HG02763 (cell line): Measurements from ENCODE around the gene KIAA0513.
"Not testable (repeated sequence)": the region's sequence is repeated elsewhere in the genome, so short reads cannot be mapped to it uniquely, and the experiment has no call there.

Experiments used
- ATAC-seq: cut with Tn5 transposase; IDR thresholded peaks from one replicate; pipeline ENCODE4 v1.9.1; 2021; ENCODE audit warnings: mild to moderate bottlenecking, moderate library complexity; ENCODE audit not compliant: unreplicated experiment

The KIAA0513 gene

GRCh38 chr16:85028685-85029407 lies 1.3 kb downstream of the KIAA0513 start:
- ATAC-seq = no peak

GRCh38 chr16:85029408-85029784 lies 1.8 kb downstream of the KIAA0513 start:
- ATAC-seq = no peak

- no peak for ATAC-seq
These were observed 2.4 kb downstream of the KIAA0513 start for GRCh38 chr16:85029981-85030401.

GRCh38 chr16:85031451-85031850 lies 3.9 kb downstream of the KIAA0513 start:
- no peak for ATAC-seq

- ATAC-seq = not testable (repeated sequence)
These were observed 4.6 kb downstream of the KIAA0513 start for GRCh38 chr16:85032187-85032586.

- ATAC-seq = no peak
These were observed 5.6 kb downstream of the KIAA0513 start for GRCh38 chr16:85033171-85033570.

DNA sequence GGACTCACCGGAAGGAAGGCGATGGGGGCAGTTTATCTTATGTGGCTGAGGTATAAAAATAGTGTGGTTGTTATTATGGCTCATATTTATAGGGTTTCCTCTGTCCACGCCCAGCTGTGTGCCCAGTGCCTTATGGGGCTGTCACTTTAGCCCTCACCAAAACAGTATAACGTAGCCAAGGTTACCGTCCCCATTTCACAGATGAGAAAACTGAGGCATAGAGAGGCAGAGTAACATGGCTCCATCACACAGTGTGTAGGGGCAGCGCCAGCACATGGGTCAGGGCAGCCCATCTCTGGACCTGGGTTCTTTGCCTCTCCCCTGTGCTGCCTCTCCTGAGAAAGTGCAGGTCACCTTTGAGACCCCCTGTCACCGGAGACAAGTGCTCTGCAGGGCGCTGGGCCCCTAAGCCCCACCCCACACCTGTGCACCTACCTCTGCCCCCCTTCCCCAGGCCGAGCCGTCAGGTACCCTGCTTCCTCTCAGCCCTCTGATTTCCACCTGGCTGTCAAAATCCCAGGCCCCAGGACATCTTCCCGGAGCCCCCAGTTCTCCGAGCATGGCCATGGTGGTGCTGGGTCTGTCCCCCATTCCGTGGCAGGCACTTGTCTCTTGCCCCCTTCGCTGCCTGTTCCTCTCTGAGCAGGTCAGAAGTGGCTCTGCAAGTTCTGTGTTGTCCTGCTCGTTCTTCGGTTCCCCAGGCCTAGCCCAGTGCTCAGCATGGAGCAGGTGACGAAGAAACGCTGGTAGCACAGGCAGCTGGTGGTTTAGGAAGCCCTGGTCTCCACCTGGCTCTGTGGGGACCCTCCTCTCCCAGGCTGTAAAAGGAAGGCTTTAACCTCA lies 7.2 kb downstream of the KIAA0513 start:
- no peak for ATAC-seq

GRCh38 chr16:85036236-85037049 lies 8.8 kb downstream of the KIAA0513 start:
- ATAC-seq = no peak

DNA sequence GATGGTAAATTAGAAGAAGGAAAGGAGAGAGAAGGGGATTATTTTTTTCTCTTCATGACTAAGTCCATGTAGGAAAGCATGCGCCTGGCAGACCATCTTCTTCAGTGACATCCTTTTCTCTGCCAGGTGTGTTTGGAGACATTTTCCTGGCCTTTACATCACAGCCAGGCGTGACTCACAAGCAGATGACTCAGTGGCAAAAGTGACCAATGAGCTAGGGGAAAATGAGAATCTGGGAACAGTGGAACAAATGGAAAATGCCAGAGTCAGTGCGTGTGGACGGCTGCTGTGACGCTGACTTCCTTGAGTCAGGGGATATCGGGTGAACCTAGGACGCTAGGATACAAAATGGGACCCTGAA lies 9.4 kb downstream of the KIAA0513 start:
- ATAC-seq = no peak

DNA sequence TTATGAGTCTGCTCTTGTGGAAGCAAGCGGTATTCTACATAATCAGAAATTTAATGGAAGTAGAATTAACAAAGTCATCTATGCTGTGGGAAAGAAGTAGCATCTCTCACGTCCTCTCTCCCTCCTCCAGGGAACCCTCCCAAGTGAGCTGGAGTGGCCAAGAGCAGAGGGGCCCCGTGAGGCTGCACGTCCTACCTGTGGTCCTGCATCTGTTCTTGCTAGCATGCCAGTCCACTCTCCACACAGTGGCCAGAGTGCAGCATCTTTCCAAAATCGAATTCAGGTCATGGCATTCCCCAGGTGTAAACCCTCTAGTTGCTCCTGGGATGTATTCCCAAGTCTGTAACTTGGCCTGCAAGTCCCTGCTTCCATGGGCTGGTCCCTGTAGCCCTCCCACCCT lies 10.1 kb downstream of the KIAA0513 start:
- ATAC-seq = no peak

DNA sequence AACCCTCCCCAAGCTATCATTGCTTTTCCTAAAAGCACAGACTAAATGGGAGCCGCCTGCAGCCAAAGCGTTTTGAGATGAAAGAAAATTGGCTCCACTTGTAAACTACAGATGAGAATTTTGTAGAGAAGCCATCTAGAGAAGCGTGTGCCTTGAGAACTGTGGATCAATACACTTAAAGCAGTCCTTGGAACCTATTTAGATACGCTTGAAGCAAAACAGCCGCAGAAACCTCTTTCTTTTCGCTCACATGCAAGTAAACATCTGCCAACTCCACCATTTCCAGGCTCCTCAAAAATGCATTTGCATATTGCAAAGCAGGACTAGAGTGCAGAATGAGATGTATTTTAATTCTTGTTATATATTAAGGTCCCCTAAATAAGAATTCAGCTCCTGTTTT lies 13.1 kb downstream of the KIAA0513 start:
- ATAC-seq = no peak

DNA sequence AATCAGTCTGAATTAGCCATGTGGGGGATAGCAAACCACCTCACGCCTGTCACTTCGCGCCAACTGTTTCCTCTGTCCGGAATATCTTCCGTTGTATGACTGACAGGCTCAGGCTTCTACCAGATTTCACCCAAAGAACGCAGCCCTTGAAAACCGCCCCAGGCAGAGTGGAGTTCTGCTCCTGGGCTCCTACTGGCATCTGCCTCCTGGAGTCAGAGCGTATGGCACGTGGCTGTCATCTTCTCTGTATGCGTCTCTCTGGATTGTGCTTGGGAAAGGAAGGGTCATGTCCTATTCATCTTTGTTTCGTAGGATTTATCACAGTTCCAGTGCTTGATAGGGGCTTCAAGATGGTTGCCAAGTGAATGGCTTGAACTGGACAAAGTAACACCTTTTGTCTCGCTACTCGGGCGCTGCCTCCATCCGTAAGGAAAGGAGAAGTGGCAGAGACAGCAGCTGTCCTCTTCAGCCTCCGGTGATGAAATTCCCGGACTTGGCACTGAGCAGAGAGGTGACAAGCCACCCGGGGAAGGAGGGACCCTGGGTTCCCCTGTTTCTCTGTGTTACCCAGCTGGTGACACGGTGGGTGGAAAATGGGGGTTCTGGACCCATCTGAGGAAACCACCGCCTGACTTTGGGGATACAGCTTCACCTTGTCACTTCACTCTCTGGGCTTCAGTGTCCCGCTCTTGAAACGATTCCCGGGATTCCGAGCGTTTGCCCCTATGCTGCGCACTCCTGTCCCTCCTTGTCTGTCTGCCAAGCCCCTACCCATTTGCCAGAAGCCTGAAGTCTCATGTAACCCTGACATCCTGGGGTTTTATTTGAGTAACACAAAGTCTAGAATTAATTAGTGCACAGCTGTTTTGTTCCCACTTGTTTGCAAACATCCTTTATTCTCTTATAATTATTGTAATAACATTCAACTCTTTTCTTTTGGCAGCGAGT lies 13.9 kb downstream of the KIAA0513 start:
- ATAC-seq = no peak

DNA sequence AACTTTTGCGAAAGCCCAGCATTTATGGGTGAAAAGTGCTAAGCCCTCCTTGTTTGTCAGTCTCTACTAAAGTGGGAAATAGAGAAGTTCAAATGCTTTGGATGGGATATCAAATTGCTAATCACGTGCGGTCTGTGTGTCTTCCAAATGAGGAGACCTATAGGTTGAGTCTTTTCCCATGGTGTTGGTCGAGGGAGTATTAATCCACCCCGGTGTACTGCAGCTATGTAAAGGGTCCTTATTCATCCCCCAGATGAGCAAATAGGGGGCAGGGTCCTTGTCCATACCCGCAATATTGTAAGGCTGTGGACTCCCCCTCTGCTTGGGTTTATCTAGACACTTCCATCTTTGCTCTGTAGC lies 14.6 kb downstream of the KIAA0513 start:
- ATAC-seq = no peak

GRCh38 chr16:85042606-85043005 lies 15.0 kb downstream of the KIAA0513 start:
- no peak for ATAC-seq

- no peak for ATAC-seq
These were observed 17.5 kb downstream of the KIAA0513 start for GRCh38 chr16:85045077-85045476.

DNA sequence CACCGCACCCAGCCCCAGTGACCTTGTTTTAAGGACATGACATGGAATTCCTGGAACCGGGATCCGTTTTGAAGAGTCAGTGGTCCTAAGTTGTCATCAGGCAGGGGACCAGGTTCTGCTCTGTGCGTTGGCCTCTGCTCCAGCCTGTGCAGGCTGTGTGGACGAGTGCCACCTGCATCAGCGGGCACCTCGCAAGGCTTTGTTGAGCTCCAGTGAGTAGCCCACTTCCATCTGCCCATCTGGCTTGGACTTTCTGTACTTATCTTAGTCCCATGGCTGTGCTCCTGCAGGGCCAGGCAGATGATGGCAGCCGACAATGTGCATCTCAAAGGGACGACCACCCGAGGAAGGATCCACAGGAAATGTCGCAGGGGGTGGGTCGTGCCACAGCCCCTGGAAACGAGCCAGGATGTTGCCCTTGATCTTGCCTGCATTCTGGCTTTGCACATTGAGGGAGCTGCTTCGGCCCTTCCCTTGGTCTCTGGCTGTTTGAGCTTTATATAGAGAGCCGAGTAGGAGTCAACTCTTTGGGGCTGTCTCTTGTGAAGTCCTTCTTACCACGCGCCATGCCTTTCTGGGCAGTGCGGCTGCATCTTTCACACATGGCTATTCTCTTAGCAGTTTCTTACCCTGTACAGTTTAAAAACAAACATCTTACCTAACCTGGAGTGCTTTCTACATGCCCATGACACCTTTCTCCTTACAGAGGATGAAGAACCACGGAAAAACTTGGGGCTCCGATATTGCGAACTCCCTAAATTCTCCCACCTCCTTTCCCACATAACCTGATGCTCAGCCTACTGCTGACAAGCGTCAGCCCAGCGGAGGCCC lies 18.3 kb downstream of the KIAA0513 start:
- ATAC-seq = no peak

DNA sequence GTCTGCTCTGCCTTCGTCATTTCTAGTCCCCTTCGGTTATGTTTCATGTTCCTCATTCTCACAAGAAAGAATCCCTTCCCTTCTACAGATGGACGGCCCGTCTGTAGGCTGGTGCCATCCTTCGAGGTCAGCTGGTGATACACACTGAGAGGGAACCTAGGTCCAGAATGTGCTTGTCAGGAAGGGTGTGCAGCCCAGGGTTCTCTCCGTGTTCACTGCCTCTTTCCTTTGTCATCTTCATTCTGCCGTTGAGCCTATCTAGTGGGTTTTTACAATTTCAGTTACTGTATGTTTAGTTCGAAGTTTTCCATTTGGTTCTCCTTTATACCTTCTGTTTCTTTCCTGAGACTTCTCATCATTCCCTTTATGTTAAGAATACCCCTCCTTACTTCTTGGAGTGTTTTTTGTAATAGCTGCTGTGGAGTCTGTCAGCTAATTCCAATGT lies 18.9 kb downstream of the KIAA0513 start:
- ATAC-seq = no peak

DNA sequence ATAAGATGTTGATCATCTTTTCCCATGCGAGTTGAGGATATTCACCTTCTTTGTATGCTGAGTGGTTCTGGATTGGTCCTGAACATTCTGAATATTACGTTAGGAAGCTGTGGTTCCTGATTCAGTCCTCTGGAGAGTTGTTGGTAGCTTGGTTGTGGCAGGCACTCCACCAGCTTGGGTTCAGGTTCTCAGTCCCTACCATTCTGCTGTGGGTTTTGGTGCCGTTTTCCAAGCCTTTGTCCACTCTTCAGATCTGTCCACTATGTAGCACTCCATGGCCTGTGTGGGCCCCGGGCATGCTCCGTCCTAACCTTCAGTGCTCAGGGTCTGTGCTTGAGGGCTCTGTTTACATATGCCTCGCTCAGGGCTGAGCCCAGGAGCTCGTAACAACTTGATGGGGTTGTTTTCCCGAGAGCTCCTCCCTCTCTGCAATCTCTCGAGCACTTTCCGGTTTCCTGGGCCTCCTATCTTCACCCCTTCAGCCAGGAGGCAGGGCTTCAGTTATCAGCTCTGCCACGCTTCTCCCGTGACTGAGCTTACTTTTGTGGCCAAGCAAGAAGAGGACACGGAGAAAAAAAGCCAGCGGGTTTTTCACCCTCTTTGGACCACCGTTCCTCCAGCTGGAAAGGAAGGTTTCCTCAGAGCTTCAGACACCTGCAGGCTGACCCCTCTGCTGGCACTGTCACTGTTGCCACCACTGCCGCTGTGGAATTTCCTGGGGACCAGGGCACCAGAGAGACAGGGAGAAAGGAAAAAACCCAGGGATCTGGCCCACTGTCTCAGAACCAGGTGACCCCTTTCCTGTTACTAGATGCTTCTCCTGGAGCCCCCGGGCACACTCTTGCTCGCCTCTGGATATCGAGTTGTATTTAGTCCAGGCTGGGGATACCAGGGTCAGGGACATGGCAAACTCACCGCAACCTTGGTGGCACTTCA lies 19.6 kb downstream of the KIAA0513 start:
- ATAC-seq = no peak
